Fibroblast of skin of left biceps (primary cell): ENCODE results near the gene OR4D2.
"Not testable (repeated sequence)": the region's sequence is repeated elsewhere in the genome, so short reads cannot be mapped to it uniquely, and the experiment has no call there.

Experiments
- DNase-seq, 2 experiments: peaks; one replicate each; pipeline ENCODE4 v3.0.0-alpha.2; 2013; ENCODE audit warnings: low read depth in 2 of 2

Gene OR4D2

DNA sequence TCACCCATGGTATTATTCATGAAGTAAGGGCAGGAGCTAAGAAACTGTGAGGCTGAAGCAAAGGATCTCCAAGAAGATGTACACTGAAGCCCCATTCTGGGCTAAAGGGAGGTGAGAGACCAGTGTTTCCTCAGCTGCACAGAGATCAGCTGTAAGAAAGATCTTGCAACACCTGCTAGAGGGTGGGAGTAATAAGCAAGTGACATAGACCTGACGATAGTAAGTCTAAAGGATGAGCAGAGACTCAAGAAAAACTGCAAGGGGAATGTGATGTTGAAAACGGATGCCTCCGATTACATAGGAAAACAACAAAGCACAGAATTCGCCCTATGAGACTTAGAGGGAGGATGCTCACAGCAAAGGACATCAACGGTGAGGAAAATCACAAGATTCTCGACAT lies at the start of gene OR4D2:
OR4D2 (plus strand) TSS at position 301 of the 400 bp plus-strand sequence. CDS start 2,674 bp downstream, outside the sequence.
- DNase-seq, result no peak

DNA sequence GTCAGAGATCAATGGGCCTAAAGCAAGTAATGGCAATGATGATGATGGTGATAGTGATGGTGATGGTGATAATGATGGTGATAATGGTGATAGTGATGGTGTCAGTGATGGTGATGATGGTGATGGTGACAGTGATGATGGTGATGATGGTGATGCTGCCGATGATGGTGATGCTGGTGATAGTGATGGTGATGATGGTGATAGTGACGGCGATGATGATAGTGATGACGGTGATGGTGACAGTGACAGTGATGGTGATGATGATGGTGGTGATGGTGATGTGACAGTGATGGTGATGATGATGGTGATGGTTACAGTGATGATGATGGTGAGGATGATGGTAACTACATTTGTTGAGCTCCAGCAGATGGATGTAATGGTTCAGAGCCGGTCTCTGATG lies 49.4 kb upstream of the OR4D2 start:
- DNase-seq, result no peak

DNA sequence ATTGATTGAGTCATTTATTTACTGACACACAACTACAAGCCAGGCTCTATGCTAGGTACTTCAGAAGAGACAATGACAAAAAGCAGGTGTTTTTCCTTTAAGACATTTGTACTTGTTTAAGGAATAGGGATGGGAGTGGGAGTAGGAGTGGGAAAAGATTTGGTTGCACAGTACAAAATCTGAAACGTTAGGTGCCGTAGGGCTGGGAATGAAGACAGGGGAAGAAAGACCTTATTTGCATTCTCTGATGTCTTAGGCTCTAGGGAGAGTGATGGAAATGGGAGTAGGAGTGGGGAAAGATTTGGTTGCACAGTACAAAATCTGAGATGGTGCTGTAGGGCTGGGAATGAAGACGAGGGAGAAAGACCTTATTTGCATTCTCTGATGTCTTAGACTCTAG lies 47.3 kb upstream of the OR4D2 start:
- no peak for DNase-seq

DNA sequence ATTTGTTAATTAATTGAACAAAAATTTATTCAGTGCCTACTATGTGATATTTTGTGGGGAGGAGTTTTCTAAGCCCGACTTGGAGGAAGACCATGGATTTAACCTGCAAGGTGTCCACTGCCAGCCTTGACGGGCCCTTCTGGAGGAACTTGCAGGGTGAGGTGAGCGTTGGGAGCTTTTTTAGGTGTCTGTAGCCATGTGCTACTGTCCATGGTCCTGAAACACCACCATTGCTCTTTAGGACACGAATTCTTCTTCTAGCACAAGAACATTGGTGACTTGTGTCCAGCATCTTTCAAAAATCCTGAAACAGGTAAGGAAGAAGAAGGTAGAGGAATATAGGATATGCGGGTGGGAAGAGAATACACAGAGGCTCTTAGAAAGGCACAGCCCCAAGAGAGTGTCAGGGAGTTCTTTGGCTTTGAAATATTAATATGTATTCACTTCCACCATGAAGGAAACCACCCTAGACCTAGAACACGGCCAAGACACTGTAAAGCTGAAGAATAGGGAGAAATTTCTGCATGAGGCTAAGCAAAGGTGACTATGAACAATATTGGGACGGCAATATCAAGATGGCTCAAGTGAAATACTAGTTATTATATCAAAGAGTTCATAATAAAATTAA lies 46.5 kb upstream of the OR4D2 start:
- DNase-seq, result peak; percentile 9 to 10

DNA sequence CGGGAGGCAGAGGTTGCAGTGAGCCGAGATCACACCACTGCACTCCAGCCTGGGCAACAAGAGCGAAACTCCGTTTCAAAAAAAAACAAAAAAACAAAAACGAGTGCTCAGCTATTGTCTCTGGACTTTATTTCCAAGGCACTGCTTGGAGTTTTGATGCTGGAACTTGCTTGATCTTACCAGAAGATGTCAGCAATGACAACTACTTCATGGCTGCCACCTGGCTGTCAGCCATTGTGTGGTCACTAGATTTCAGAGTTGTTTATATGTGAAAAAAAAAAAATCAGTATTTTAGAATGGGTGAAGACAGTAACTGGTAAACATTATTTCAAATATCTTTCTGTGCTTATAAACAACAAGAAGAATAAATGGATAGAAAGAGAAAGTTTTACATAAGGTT lies 44.9 kb upstream of the OR4D2 start:
- DNase-seq, result peak in 1 of 2 experiments; percentile 1

DNA sequence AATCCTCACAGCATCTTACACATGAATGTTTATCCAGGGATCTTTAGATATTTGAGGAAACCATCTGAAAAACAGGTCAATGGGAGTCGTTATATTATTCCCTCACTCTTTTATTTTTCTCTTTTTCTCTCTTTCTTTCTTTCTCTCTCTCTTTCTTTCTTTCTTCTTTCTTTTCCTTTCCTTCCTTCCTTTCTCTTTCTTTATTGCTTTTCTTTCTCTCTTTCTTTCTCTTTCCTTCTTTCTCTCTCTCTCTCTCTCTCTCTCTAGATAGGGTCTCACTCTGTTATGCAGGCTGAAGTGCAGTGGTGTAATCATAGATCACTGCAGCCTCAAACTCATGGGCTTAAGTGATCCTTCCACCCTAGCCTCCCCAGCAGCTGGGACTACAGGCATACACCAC lies 38.9 kb upstream of the OR4D2 start:
- no peak for DNase-seq

DNA sequence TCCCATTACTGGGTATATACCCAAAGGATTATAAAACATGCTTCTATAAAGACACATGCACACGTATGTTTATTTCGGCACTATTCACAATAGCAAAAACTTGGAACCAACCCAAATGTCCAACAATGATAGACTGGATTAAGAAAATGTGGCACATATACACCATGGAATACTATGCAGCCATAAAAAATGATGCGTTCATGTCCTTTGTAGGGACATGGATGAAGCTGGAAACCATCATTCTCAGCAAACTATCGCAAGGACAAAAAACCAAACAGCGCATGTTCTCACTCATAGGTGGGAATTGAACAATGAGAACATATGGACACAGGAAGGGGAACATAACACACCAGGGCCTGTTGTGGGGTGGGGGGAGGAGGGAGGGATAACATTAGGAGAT lies 34.1 kb upstream of the OR4D2 start:
- DNase-seq, result not testable (repeated sequence)

DNA sequence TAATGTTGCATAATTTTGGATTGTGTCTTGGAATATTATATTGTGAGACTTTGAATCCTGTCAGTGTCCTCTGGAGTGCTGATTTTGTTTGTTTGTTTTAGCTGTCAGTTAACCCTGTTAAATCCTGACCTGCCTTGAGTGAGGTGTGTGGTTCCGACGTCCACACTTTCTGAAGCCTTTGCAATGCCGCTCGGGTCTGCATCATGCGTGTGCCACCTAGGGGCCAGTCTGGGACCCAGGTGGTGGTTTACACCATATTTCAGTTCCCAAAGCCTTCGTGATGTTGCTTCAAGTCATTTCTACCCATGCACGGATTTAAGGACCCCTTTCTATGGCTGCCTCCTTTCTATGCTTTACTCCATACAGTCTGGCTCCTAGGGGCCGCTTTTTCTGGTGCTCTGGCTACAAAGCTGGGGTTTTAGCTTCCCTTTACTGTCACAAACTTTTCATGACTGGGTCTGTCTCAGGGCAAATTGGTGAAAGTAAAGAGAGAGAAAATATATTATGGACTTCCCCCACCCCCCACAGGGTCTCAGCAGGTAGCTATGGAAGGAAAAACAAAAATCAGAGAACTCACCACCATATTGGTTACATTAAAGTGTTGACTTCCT lies 30.0 kb upstream of the OR4D2 start:
- DNase-seq, result no peak

DNA sequence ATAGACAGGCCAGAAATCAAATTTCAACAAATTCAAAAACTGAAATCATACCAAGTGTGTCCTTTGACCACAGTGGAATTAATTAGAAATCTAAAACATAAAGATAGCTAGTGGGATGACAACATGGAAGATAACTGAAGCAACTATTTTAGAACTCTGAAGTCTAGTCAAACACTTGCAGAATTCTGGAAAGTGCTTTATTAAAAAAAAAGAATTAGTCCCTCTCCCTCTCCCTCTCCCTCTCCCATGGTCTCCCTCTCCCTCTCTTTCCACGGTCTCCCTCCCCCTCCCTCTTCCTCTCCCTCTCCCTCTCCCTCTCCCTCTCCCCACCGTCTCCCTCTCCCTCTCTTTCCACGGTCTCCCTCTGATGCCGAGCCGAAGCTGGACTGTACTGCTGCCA lies 25.3 kb upstream of the OR4D2 start:
- DNase-seq, result no peak

DNA sequence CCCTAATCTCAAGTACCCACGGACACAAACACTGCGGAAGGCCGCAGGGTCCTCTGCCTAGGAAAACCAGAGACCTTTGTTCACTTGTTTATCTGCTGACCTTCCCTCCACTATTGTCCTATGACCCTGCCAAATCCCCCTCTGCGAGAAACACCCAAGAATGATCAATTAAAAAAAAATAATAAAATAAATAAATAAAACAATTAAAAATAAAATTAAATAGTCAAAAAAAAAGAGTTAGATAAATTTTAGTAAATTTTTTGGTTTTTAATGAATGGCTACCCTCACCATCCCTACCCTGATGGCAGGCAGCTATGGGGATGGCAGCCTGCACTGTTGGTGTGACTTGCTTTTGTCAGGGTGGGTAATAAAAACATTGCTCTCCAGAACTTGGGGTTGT lies 23.4 kb upstream of the OR4D2 start:
- not testable (repeated sequence) for DNase-seq

DNA sequence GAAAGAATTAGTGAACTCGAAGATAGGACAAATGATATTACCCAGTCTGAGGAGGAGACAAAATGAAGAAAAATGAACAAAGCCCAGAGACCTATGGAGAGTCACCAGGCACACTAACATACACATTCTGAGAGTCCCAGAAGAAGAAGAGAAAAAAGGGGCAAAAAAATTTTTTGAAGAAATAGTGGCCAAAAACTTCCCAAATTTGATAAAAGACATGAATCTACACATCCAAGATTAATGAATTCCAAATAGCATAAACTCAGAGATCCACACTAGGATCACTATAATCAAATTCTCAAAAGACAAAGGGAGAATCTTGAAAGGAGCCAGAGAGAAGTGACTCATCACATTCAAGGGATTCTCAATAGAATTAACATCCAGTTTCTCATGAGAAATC lies 22.0 kb upstream of the OR4D2 start:
- DNase-seq, result no peak

DNA sequence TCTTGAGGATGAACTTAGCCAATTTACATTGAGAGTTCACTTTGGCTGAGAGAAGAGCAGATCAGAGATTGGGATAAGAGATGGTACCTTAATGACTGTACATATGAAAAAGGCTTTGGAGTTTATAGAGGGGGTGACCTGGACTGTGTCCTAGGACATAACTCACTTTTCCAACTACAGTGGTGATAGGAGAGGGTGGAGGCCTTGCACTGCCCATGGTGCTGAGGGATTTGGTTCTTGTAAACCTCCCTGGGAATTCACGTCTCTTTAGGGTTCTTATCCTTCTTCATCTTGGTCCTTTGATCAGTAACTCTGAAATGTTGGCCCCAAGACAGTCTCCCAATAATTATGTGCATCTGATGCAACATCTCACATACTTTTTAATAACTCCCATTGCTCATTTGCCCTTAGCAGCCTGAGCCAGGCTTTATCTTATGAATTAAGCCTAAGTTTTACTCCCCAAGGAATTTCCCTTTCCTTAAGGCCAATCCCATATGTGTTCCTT lies 18.8 kb upstream of the OR4D2 start, which contains the start of gene OR4D1:
OR4D1 (plus strand) TSS at position 455 of the 505 bp plus-strand sequence. CDS start 6,770 bp downstream, outside the sequence.
- DNase-seq, result no peak

DNA sequence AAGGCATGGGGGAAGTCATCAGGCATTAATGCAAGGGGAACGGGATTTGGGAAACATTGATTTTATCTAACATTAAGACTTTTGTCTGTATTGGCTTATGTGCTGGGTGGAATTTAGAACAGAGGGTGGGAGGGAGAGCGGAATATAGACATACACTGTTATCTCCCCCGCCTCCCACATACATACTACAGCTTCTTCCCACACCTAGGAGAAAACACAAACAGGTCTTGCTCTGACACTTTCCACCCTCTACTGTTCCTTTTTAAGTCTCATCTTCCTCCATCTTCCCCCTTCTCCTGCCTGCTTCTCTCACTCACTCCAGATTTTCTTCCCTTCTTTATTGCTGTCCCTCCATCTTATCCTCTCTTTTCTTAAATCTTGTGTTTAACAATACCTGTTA lies 18.2 kb upstream of the OR4D2 start:
- DNase-seq, result no peak

DNA sequence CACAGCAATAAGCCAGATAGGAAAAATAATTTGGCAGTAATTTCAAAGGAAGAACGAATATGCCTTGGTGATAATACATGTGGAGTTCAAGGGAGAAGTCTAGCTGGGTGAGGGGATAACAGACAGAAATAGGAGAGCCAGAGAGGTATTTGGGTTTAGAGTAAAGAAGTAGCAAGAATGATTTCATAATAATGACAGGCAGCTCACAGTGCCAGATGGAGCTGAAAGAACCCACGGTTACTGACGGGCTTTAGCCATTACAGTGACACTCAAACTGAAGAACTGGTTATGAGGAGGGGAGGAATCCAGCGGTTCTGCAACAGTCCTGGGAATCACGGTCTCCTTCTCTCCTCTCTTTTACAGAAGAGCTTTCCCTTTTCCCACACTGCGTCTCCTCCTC lies 16.4 kb upstream of the OR4D2 start:
- DNase-seq, result no peak

DNA sequence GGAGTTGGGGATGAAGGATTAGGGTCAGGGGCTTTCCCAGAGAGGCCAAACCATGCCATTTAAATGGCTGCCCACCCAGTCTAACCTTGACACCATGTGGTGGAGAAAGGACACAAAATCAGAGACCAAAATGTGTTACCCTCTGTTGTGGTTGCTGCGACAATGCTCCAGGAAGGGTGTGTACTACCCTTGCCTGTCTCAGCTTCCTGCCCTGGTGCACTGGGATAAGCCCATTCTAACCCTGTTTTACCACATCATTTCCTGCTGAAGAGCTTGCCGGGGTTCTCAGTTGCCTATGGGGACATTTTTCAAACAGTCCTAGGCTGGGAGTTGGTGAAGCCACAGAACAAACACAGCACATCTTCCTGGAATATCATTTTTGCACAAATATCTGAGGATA lies 13.7 kb upstream of the OR4D2 start:
- DNase-seq, result no peak

DNA sequence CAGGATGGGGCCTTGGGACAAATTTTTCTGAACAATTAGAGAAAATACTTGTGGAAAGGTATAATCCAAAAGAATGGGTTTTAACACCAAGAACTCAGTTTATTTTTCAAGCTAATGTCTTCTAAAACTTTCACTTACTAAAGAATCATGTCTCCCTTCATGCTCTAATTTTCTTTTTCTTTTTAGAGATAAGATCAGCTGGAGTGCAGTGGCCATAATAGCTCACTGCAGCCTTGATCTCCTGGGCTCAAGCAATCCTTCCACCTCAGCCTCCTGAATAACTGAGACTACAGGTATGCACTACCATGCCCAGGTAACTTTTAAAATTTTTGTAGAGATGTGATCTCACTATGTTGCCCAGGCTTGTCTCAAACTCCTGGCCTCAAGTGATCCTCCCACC lies 13.1 kb upstream of the OR4D2 start:
- no peak for DNase-seq

DNA sequence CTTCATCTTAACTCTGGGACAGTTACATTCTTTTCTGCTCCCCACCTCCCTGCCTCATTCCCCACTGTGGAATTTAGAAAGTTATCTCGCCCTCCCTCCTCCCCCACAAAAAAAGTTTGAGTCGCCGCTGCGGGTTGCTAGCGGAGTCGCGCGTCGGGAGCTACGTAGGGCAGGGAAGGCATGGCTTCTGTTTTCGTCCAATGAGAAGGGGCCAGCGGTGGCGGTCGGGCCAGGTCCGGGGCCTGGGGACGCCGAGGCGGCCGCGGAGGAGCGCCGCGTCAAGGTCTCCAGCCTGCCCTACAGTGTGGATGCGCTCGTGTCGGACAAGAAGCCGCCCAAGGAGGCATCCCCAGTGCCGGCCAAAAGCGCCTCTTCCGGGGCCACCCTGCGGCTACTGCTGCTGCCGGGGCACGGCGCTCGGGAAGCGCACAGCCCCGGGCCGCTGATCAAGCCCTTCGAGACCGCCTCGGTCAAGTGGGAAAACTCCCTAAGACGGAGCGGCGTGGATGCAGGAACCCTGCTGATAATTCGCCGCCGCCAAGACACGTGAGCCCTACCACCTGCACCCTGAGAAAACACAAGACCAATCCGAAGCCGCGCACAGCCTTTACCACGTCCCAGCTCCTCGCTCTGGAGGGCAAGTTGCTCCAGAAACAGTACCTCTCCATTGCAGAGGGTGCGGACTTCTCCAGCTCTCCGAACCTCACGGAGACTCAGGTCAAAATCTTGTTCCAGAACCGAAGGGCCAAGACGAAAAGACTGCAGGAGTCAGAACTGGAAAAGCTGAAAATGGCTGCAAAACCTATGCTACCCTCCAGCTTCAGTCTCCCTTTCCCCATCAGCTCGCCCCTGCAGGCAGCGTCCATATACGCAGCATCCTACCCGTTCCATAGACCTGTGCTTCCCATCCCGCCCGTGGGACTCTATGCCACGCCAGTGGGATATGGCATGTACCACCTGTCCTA lies 9.7 kb upstream of the OR4D2 start:
- no peak for DNase-seq

DNA sequence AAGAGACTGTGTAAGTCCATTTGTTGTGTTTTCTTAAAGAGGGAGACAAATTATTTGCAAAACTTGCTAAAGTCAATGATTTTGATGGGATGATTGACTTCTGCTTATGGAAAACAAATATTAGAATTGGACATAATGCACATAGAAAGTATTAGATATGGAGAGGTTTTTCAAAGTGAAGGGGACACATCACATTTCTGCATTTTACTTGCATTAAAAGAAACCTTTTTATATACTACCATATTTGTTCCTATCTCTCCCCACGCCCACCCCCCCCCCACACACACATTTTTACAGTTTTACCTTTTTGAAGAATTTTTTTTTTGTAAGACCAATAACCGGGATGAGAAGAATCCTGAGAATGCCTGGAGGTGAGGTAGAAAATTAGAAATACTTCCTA lies 8.6 kb upstream of the OR4D2 start:
- DNase-seq, result no peak

DNA sequence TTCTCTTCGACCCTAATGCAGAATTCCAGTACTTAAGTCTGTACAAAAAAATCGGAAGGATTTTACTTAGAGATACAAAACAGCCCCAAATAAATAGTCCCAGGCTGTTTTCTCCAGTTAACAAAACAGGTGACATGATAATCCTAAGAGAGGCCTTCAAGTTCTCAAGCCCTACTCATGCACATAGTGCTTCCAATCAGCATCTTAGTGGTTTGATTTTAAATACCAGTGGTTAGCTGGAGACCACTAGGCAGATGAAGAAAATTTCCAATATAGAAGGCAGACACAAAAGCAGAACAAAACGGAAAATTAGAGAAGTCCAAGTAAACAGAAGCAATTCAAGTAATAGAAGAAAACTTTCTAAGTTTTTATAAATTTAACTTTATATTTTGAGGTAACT lies 5.2 kb upstream of the OR4D2 start:
- no peak for DNase-seq

DNA sequence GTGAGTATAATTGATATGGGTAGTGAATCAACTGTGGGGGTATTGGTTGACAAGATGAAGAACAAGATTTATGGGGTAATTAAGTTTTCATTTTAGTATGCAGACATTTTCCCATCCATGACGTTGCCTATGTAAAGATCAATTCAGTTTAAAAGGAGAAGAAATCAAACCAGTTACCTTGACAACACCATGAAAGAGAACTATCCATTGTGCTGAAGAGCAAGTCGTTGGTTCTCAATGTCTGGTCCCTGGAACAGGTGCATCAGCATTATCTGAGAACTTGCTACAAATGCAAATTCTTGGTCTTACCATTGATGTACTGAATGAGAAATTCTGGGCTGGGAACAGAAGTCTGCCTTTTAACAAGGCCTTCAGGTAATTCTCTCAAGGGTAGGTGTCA lies 801 bp upstream of the OR4D2 start:
- no peak for DNase-seq

DNA sequence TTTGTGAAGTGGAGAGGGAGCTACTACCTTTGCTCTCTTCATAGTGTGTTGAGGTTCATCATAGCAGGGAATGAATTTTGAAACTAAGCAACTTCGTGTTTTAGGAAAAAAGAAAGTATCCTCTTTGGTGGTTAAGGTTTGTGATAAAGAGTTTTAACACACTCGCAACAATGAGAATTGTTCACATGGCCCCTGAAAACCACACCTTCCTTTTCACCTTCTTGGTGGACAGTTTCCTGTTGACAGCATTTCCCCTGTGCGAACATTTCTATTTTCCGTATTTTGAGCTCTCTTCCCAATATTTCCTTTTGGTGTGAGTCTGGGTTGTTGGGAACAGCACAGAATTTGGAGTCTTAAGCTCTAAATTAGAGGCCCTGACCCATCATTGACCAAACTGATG lies 3.8 kb downstream of the OR4D2 start:
- DNase-seq, result no peak

DNA sequence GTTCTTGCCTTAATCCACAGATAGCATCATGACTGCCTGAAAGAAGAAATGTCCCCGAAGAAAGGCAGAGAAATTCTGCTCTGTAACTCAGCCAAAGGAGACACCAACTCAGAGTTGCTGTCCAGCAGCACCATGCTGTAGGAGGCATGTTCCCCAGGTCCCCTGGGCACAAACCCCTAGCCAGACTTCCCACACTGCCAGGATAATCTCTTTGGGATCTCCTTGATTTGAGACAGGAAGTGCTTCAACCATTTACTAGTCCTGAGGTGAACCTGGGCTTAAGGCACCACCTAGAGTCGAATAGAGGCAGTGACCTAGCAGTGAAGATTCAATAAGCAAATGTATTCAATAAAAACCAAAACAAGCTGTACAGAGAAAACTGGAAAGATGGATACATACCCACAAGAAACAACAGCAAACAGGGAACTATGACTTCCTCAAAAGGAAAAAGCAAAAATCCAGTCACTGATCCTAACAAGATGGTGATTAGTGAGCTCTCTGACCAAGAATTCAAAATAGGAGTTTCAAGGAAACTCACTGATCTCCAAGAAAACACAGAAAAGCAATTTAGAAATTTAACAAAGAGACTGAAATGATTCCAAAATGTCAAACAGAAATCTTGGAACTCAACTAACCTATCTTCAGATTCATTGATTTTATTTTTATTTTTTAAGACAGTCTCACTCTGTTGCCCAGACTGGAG lies 5.7 kb downstream of the OR4D2 start:
- no peak for DNase-seq
